NCI-H82 treated with DMSO at 0.1 percent for 48 hours (cell line): ENCODE results near the gene NMRAL1.

Experiments used
- DNase-seq: peaks from one replicate; lab custom pipeline; 2025; ENCODE audit not compliant: unreplicated experiment; lab: John Stamatoyannopoulos, UW

NMRAL1 gene

GRCh38 chr16:4505356-4506147 is 31.1 kb upstream of the NMRAL1 start:
- DNase-seq: no peak

GRCh38 chr16:4501071-4501478 is 26.6 kb upstream of the NMRAL1 start:
- DNase-seq: no peak

- no peak for DNase-seq
These were observed 25.8 kb upstream of the NMRAL1 start for GRCh38 chr16:4500272-4500671.

GRCh38 chr16:4499196-4499555 is 24.8 kb upstream of the NMRAL1 start:
- no peak for DNase-seq

- no peak for DNase-seq
These were observed 24.2 kb upstream of the NMRAL1 start for GRCh38 chr16:4498546-4499195.

GRCh38 chr16:4496305-4496704 is 21.9 kb upstream of the NMRAL1 start:
- no peak for DNase-seq

- no peak for DNase-seq
These were observed 21.3 kb upstream of the NMRAL1 start for GRCh38 chr16:4495766-4496165.

GRCh38 chr16:4494746-4495490 is 20.5 kb upstream of the NMRAL1 start:
- DNase-seq: no peak

- DNase-seq: no peak
These were observed 17.5 kb upstream of the NMRAL1 start for GRCh38 chr16:4491898-4492297.

GRCh38 chr16:4489030-4489429 is 14.6 kb upstream of the NMRAL1 start:
- DNase-seq: no peak

GRCh38 chr16:4488499-4488967 is 14.1 kb upstream of the NMRAL1 start:
- no peak for DNase-seq

GRCh38 chr16:4487955-4488498 is 13.6 kb upstream of the NMRAL1 start:
- no peak for DNase-seq

- no peak for DNase-seq
These were observed 11.9 kb upstream of the NMRAL1 start for GRCh38 chr16:4486126-4486893.

- DNase-seq: no peak
These were observed 7.5 kb upstream of the NMRAL1 start for GRCh38 chr16:4481963-4482362.

- no peak for DNase-seq
These were observed 7.1 kb upstream of the NMRAL1 start for GRCh38 chr16:4481526-4481925.

- no peak for DNase-seq
These were observed 3.5 kb upstream of the NMRAL1 start for GRCh38 chr16:4477966-4478365.

- DNase-seq: peak; percentile 81
These were observed 1.7 kb upstream of the NMRAL1 start, which contains the start of gene HMOX2 for GRCh38 chr16:4475880-4476788. Gene HMOX2 (plus strand): TSS chr16:4476398. CDS start chr16:4505525, 29,127 bp downstream.

- DNase-seq: no peak
These were observed 1.5 kb downstream of the NMRAL1 start for GRCh38 chr16:4472880-4473279.

- no peak for DNase-seq
These were observed 2.6 kb downstream of the NMRAL1 start for GRCh38 chr16:4471869-4472268.

GRCh38 chr16:4468972-4469371 is 5.5 kb downstream of the NMRAL1 start:
- no peak for DNase-seq
